Measurements from ENCODE around the gene SCRN1. TPM values are rescaled to one million over a fixed set of nuclear protein-coding genes. Genes with fewer than 3 reads are reported as not detected.

The SCRN1 gene
- total RNA-seq, 2 experiments from 2014 or later, result 37.1 to 62.7 TPM

GRCh38 chr7:30032310-30033125 is 42.9 kb upstream of the SCRN1 start:
- H3K4me3 ChIP-seq (ENCODE audit: low read depth, low read length, poor library complexity, severe bottlenecking), result peak overlapping the region; percentile 43
- H3K36me3 ChIP-seq (ENCODE audit: insufficient read depth, low read length), result no peaks in the 10 kb centered on the region; the same call in 1 of the 2 replicates
- peak; percentile 70 for DNase-seq (ENCODE audit: low spot score)
- TF ChIP-seq CTCF (conservative IDR thresholded peaks at IDR 0.05; ENCODE audit: low read length) (no peak), EZH2phosphoT487 (IDR thresholded peaks at IDR 0.05; ENCODE audit: borderline replicate concordance, low read depth, low read length) (no peak)
- no peaks in the 10 kb centered on the region for H3K9me2 ChIP-seq (ENCODE audit: insufficient read depth, low read length)
- BruUV-seq (replicated peaks), result no TSS peak
- no peaks in the 10 kb centered on the region; the same call in 1 of the 2 replicates for H4K20me1 ChIP-seq (ENCODE audit: insufficient read depth, low read length)
- peaks cover 41% of the 10 kb centered on the region for H3K4me1 ChIP-seq (ENCODE audit: insufficient read depth, low read length, poor library complexity, severe bottlenecking)
- 0 out of 2 replicates have a peak overlapping the region, but pooled peaks have one; percentile 1 for H2AFZ ChIP-seq (ENCODE audit: low read length)
- intact Hi-C loops (cut with micrococcal nuclease; ENCODE audit: unreplicated experiment), result no loop called here
- POLR2A ChIA-PET, result interaction anchor here (0.5 kb wide), 1 partner anchor 607 kb away, joined by 8 read pairs; no protein-coding TSS in a partner anchor
- H3K9me3 ChIP-seq (ENCODE audit: low read length), result no peaks in the 10 kb centered on the region
- peak overlapping the region; percentile 81 for H3K4me2 ChIP-seq (ENCODE audit: low read length)
- CTCF ChIA-PET (ENCODE audit: unreplicated experiment), result no interaction called here
- H3K79me2 ChIP-seq (ENCODE audit: insufficient read depth, low read depth, low read length), result peaks cover 37% of the 10 kb centered on the region
- peak overlapping the region; percentile 64 for H3K27ac ChIP-seq (ENCODE audit: low read depth, low read length, poor library complexity, severe bottlenecking)

DNA sequence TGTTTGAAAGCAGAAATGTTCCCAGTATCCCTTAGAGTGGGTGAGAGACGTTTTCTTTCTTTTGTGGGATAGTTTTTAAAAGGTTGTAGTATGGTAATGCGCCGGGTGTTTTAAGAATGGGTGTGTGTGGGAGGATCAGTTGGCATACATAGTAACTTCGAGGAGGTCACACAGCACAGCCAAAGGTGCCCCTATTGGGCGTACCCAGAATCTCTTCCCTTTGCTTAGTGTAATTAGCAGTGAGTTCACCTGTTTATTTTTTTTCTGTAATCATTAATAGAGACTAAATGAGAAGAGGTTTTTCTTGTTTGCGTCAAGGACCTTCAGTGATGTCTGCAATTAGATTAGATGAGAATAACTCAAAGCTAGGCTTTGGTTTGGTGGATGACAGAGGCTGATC is 40.1 kb upstream of the SCRN1 start:
- DNase-seq (ENCODE audit: low spot score), result peak; percentile 62
- peaks cover 53% of the 10 kb centered on the region for H3K79me2 ChIP-seq (ENCODE audit: insufficient read depth, low read depth, low read length)

More for the DNA sequence above, 40.1 kb upstream of the SCRN1 start:
- POLR2A ChIA-PET, result interaction anchor here (1.0 to 2.4 kb wide), 4 partner anchors 11 to 49 kb away, joined by 3 to 10 read pairs (median 7); no protein-coding TSS in a partner anchor
- Histone ChIP-seq H3K36me3 (ENCODE audit: insufficient read depth, low read length) (no peaks in the 10 kb centered on the region), H3K27ac (ENCODE audit: low read depth, low read length, poor library complexity, severe bottlenecking) (peak overlapping the region; percentile 69), H3K9me3 (ENCODE audit: low read length) (no peaks in the 10 kb centered on the region), H3K4me3 (ENCODE audit: low read depth, low read length, poor library complexity, severe bottlenecking) (peak overlapping the region; percentile 81), H3K4me1 (ENCODE audit: insufficient read depth, low read length, poor library complexity, severe bottlenecking) (peaks cover 46% of the 10 kb centered on the region), H2AFZ (ENCODE audit: low read length) (peak overlapping the region; percentile 71), H4K20me1 (ENCODE audit: insufficient read depth, low read length) (no peaks in the 10 kb centered on the region; the same call in 1 of the 2 replicates), H3K4me2 (ENCODE audit: low read length) (peak overlapping the region; percentile 81), H3K9me2 (ENCODE audit: insufficient read depth, low read length) (no peaks in the 10 kb centered on the region)
- intact Hi-C loops (cut with micrococcal nuclease; ENCODE audit: unreplicated experiment), result loop anchor here (1.0 to 5.0 kb wide), 4 partner anchors 33 to 449 kb away; partner anchors contain the start of gene NOD1
- TF ChIP-seq CTCF (conservative IDR thresholded peaks at IDR 0.05; ENCODE audit: low read length) (peak; percentile 67), EZH2phosphoT487 (IDR thresholded peaks at IDR 0.05; ENCODE audit: borderline replicate concordance, low read depth, low read length) (no peak)
- TSS peak; percentile 42 for BruUV-seq (replicated peaks)
- CTCF ChIA-PET (ENCODE audit: unreplicated experiment), result no interaction called here

Data from OCI-LY7 (cell line).